ENCODE results near the gene PCSK5. TPM values are rescaled to one million over a fixed set of nuclear protein-coding genes. Genes with fewer than 3 reads are reported as not detected.

The PCSK5 gene
- total and polyA plus RNA-seq, 3 experiments from 2014 or later: 1.6 to 1.9 (median 1.8) TPM

GRCh38 chr9:76223749-76224340 lies 333.4 kb downstream of the PCSK5 start:
- H3K4me1 ChIP-seq (ENCODE audit: insufficient read depth, low read length): no peaks in the 10 kb centered on the region
- ChIA-PET POLR2A (no interaction called here), CTCF (no interaction called here)
- Mint-ChIP-seq H3K27me3 (peaks cover 0 to 3% of the 10 kb centered on the region in 2 donors), H3K4me3 (no peak overlapping the region), H3K4me1 (no peaks in the 10 kb centered on the region), H3K36me3 (no peaks in the 10 kb centered on the region), H3K27ac (peak overlapping the region in 1 of 8 donors; percentile 68), H3K9me3 (no peaks in the 10 kb centered on the region)
- H3K4me3 ChIP-seq (ENCODE audit: low read length): no peak overlapping the region
- no peaks in the 10 kb centered on the region for H3K9me3 ChIP-seq (ENCODE audit: low read length)
- no peaks in the 10 kb centered on the region for H3K36me3 ChIP-seq (ENCODE audit: insufficient read depth, low read length)
- DNase-seq: no peak
- no peak overlapping the region for H3K27ac ChIP-seq (ENCODE audit: low read depth, low read length)
- no peaks in the 10 kb centered on the region for H3K27me3 ChIP-seq (ENCODE audit: insufficient read depth, low read length, poor library complexity, severe bottlenecking)

GRCh38 chr9:76227156-76227555 lies 336.7 kb downstream of the PCSK5 start:
- no peak overlapping the region for H3K4me3 ChIP-seq (ENCODE audit: low read length)
- Mint-ChIP-seq H3K27me3 (peaks cover 0 to 10% of the 10 kb centered on the region in 2 donors), H3K27ac (no peak overlapping the region), H3K9me3 (no peaks in the 10 kb centered on the region), H3K36me3 (no peaks in the 10 kb centered on the region), H3K4me1 (no peaks in the 10 kb centered on the region), H3K4me3 (no peak overlapping the region)
- no peak for DNase-seq
- H3K27ac ChIP-seq (ENCODE audit: low read depth, low read length): no peak overlapping the region
- CTCF ChIA-PET: no interaction called here
- H3K9me3 ChIP-seq (ENCODE audit: low read length): no peaks in the 10 kb centered on the region
- no peaks in the 10 kb centered on the region for H3K36me3 ChIP-seq (ENCODE audit: insufficient read depth, low read length)
- no peaks in the 10 kb centered on the region for H3K27me3 ChIP-seq (ENCODE audit: insufficient read depth, low read length, poor library complexity, severe bottlenecking)
- POLR2A ChIA-PET: no interaction called here
- no peaks in the 10 kb centered on the region for H3K4me1 ChIP-seq (ENCODE audit: insufficient read depth, low read length)

GRCh38 chr9:76231001-76231400 lies 340.5 kb downstream of the PCSK5 start:
- no peaks in the 10 kb centered on the region for H3K4me1 Mint-ChIP-seq
- no peak overlapping the region for H3K27ac ChIP-seq (ENCODE audit: low read depth, low read length)
- H3K4me3 ChIP-seq (ENCODE audit: low read length): no peak overlapping the region
- H3K36me3 Mint-ChIP-seq: no peaks in the 10 kb centered on the region
- H3K4me1 ChIP-seq (ENCODE audit: insufficient read depth, low read length): no peaks in the 10 kb centered on the region
- POLR2A ChIA-PET: no interaction called here
- peaks cover 0 to 12% of the 10 kb centered on the region in 2 donors for H3K27me3 Mint-ChIP-seq
- no peak for DNase-seq
- no peaks in the 10 kb centered on the region for H3K27me3 ChIP-seq (ENCODE audit: insufficient read depth, low read length, poor library complexity, severe bottlenecking)
- H3K9me3 Mint-ChIP-seq: no peaks in the 10 kb centered on the region
- no peak overlapping the region for H3K27ac Mint-ChIP-seq
- no peaks in the 10 kb centered on the region for H3K36me3 ChIP-seq (ENCODE audit: insufficient read depth, low read length)
- no peak overlapping the region for H3K4me3 Mint-ChIP-seq
- CTCF ChIA-PET: no interaction called here
- H3K9me3 ChIP-seq (ENCODE audit: low read length): no peaks in the 10 kb centered on the region

- H3K4me1 ChIP-seq (ENCODE audit: insufficient read depth, low read length): no peaks in the 10 kb centered on the region
- Mint-ChIP-seq H3K9me3 (no peaks in the 10 kb centered on the region), H3K4me3 (no peak overlapping the region), H3K27ac (no peak overlapping the region), H3K27me3 (peaks cover 0 to 15% of the 10 kb centered on the region in 2 donors), H3K36me3 (no peaks in the 10 kb centered on the region), H3K4me1 (no peaks in the 10 kb centered on the region)
- H3K9me3 ChIP-seq (ENCODE audit: low read length): no peaks in the 10 kb centered on the region
- ChIA-PET POLR2A (no interaction called here), CTCF (no interaction called here)
- H3K4me3 ChIP-seq (ENCODE audit: low read length): no peak overlapping the region
- H3K27me3 ChIP-seq (ENCODE audit: insufficient read depth, low read length, poor library complexity, severe bottlenecking): no peaks in the 10 kb centered on the region
- H3K36me3 ChIP-seq (ENCODE audit: insufficient read depth, low read length): no peaks in the 10 kb centered on the region
- H3K27ac ChIP-seq (ENCODE audit: low read depth, low read length): no peak overlapping the region
- DNase-seq: no peak
These were observed 342.5 kb downstream of the PCSK5 start for GRCh38 chr9:76232861-76233489.

GRCh38 chr9:76240578-76240977 lies 350.1 kb downstream of the PCSK5 start:
- ChIA-PET POLR2A (no interaction called here), CTCF (no interaction called here)

GRCh38 chr9:76245518-76245917 lies 355.0 kb downstream of the PCSK5 start:
- no peak for DNase-seq
- no peaks in the 10 kb centered on the region for H3K4me1 ChIP-seq (ENCODE audit: insufficient read depth, low read length)
- Mint-ChIP-seq H3K4me1 (no peaks in the 10 kb centered on the region), H3K36me3 (no peaks in the 10 kb centered on the region), H3K9me3 (no peaks in the 10 kb centered on the region), H3K27me3 (no peaks in the 10 kb centered on the region), H3K4me3 (no peak overlapping the region), H3K27ac (no peak overlapping the region)
- ChIA-PET POLR2A (no interaction called here), CTCF (no interaction called here)
- H3K27ac ChIP-seq (ENCODE audit: low read depth, low read length): no peak overlapping the region
- H3K36me3 ChIP-seq (ENCODE audit: insufficient read depth, low read length): no peaks in the 10 kb centered on the region
- H3K4me3 ChIP-seq (ENCODE audit: low read length): no peak overlapping the region
- no peaks in the 10 kb centered on the region for H3K9me3 ChIP-seq (ENCODE audit: low read length)
- H3K27me3 ChIP-seq (ENCODE audit: insufficient read depth, low read length, poor library complexity, severe bottlenecking): no peaks in the 10 kb centered on the region

More at GRCh38 chr9:76240578-76240977, 350.1 kb downstream of the PCSK5 start:
- H3K9me3 ChIP-seq (ENCODE audit: low read length): no peaks in the 10 kb centered on the region
- no peaks in the 10 kb centered on the region for H3K4me1 ChIP-seq (ENCODE audit: insufficient read depth, low read length)
- Mint-ChIP-seq H3K36me3 (no peaks in the 10 kb centered on the region), H3K27me3 (peaks cover 0 to 4% of the 10 kb centered on the region in 2 donors), H3K9me3 (no peaks in the 10 kb centered on the region), H3K4me1 (no peaks in the 10 kb centered on the region), H3K4me3 (no peak overlapping the region), H3K27ac (no peak overlapping the region)
- no peaks in the 10 kb centered on the region for H3K27me3 ChIP-seq (ENCODE audit: insufficient read depth, low read length, poor library complexity, severe bottlenecking)
- no peak overlapping the region for H3K4me3 ChIP-seq (ENCODE audit: low read length)
- no peaks in the 10 kb centered on the region for H3K36me3 ChIP-seq (ENCODE audit: insufficient read depth, low read length)
- no peak for DNase-seq
- H3K27ac ChIP-seq (ENCODE audit: low read depth, low read length): no peak overlapping the region

- Mint-ChIP-seq H3K27me3 (no peaks in the 10 kb centered on the region), H3K36me3 (no peaks in the 10 kb centered on the region), H3K4me3 (no peak overlapping the region), H3K4me1 (no peaks in the 10 kb centered on the region), H3K27ac (no peak overlapping the region), H3K9me3 (no peaks in the 10 kb centered on the region)
- no peak overlapping the region for H3K4me3 ChIP-seq (ENCODE audit: low read length)
- ChIA-PET CTCF (no interaction called here), POLR2A (no interaction called here)
- no peaks in the 10 kb centered on the region for H3K36me3 ChIP-seq (ENCODE audit: insufficient read depth, low read length)
- H3K27ac ChIP-seq (ENCODE audit: low read depth, low read length): no peak overlapping the region
- H3K27me3 ChIP-seq (ENCODE audit: insufficient read depth, low read length, poor library complexity, severe bottlenecking): no peaks in the 10 kb centered on the region
- DNase-seq: no peak
- H3K9me3 ChIP-seq (ENCODE audit: low read length): no peaks in the 10 kb centered on the region
- H3K4me1 ChIP-seq (ENCODE audit: insufficient read depth, low read length): no peaks in the 10 kb centered on the region
These were observed 356.2 kb downstream of the PCSK5 start for GRCh38 chr9:76246680-76247079.

GRCh38 chr9:76247426-76247825 lies 357.0 kb downstream of the PCSK5 start:
- no peaks in the 10 kb centered on the region for H3K4me1 ChIP-seq (ENCODE audit: insufficient read depth, low read length)
- no peaks in the 10 kb centered on the region for H3K36me3 Mint-ChIP-seq
- H3K4me3 Mint-ChIP-seq: no peak overlapping the region
- no peaks in the 10 kb centered on the region for H3K9me3 ChIP-seq (ENCODE audit: low read length)
- ChIA-PET CTCF (no interaction called here), POLR2A (no interaction called here)
- H3K27me3 Mint-ChIP-seq: no peaks in the 10 kb centered on the region
- no peaks in the 10 kb centered on the region for H3K4me1 Mint-ChIP-seq
- no peak for DNase-seq
- no peak overlapping the region for H3K27ac Mint-ChIP-seq
- no peaks in the 10 kb centered on the region for H3K27me3 ChIP-seq (ENCODE audit: insufficient read depth, low read length, poor library complexity, severe bottlenecking)
- no peaks in the 10 kb centered on the region for H3K9me3 Mint-ChIP-seq
- no peaks in the 10 kb centered on the region for H3K36me3 ChIP-seq (ENCODE audit: insufficient read depth, low read length)
- H3K4me3 ChIP-seq (ENCODE audit: low read length): no peak overlapping the region
- no peak overlapping the region for H3K27ac ChIP-seq (ENCODE audit: low read depth, low read length)
